Hepatic stellate cell (primary cell): Measurements from ENCODE around the gene TNS3.
"Not testable (repeated sequence)": the region's sequence is repeated elsewhere in the genome, so short reads cannot be mapped to it uniquely, and the experiment has no call there.

Experiments
- DNase-seq: peaks from one replicate; pipeline ENCODE4 v3.0.0; 2011; ENCODE audit warnings: low spot score

Gene TNS3

GRCh38 chr7:47561715-47562446 is 20.0 kb downstream of the TNS3 start:
- no peak for DNase-seq

GRCh38 chr7:47559306-47560220 is 22.3 kb downstream of the TNS3 start:
- no peak for DNase-seq

- DNase-seq = peak; percentile 58
These were observed 23.9 kb downstream of the TNS3 start for GRCh38 chr7:47557694-47558670.

GRCh38 chr7:47557317-47557693 is 24.6 kb downstream of the TNS3 start:
- no peak for DNase-seq

GRCh38 chr7:47556511-47557180 is 25.3 kb downstream of the TNS3 start:
- peak; percentile 54 for DNase-seq

- peak; percentile 47 for DNase-seq
These were observed 28.6 kb downstream of the TNS3 start for GRCh38 chr7:47553309-47553708.

- no peak for DNase-seq
These were observed 29.3 kb downstream of the TNS3 start for GRCh38 chr7:47552621-47553020.

GRCh38 chr7:47551668-47552440 is 30.1 kb downstream of the TNS3 start:
- DNase-seq = no peak

- DNase-seq = no peak
These were observed 31.0 kb downstream of the TNS3 start for GRCh38 chr7:47550788-47551470.

- DNase-seq = no peak
These were observed 32.0 kb downstream of the TNS3 start for GRCh38 chr7:47549916-47550315.

GRCh38 chr7:47549397-47549796 is 32.5 kb downstream of the TNS3 start:
- no peak for DNase-seq

- no peak for DNase-seq
These were observed 33.4 kb downstream of the TNS3 start for GRCh38 chr7:47548546-47548945.

- DNase-seq = no peak
These were observed 35.0 kb downstream of the TNS3 start for GRCh38 chr7:47546733-47547494.

- no peak for DNase-seq
These were observed 35.7 kb downstream of the TNS3 start for GRCh38 chr7:47546171-47546570.

GRCh38 chr7:47544416-47544815 is 37.5 kb downstream of the TNS3 start:
- no peak for DNase-seq

- DNase-seq = no peak
These were observed 38.2 kb downstream of the TNS3 start for GRCh38 chr7:47543714-47544113.

GRCh38 chr7:47543056-47543455 is 38.9 kb downstream of the TNS3 start:
- no peak for DNase-seq

GRCh38 chr7:47542051-47542450 is 39.9 kb downstream of the TNS3 start:
- DNase-seq = no peak

GRCh38 chr7:47541485-47541884 is 40.4 kb downstream of the TNS3 start:
- not testable (repeated sequence) for DNase-seq
